Measurements from ENCODE around the gene UGT1A4. TPM values are rescaled to one million over a fixed set of nuclear protein-coding genes. Genes with fewer than 3 reads are reported as not detected.

UGT1A4 gene
- total RNA-seq, 1 donor from 2014 or later, result not detected

GRCh38 chr2:233690444-233690843 lies 28.1 kb upstream of the UGT1A4 start:
- Mint-ChIP-seq H3K9me3 (ENCODE audit: low read depth) (no peaks in the 10 kb centered on the region), H3K27ac (ENCODE audit: unreplicated experiment) (no peak overlapping the region), H3K4me1 (ENCODE audit: low read depth) (no peaks in the 10 kb centered on the region), H3K27me3 (ENCODE audit: low read depth) (no peaks in the 10 kb centered on the region), H3K36me3 (ENCODE audit: low read depth) (peaks cover 2% of the 10 kb centered on the region), H3K4me3 (ENCODE audit: unreplicated experiment) (no peak overlapping the region)
- no peak for DNase-seq (ENCODE audit: low spot score)
- no peak for TF ChIP-seq CTCF (IDR thresholded peaks at IDR 0.05)

GRCh38 chr2:233691443-233692433 lies 26.8 kb upstream of the UGT1A4 start:
- DNase-seq (ENCODE audit: low spot score), result no peak
- peaks cover under 1% of the 10 kb centered on the region for H3K36me3 Mint-ChIP-seq (ENCODE audit: low read depth)
- no peak for TF ChIP-seq CTCF (IDR thresholded peaks at IDR 0.05)
- no peaks in the 10 kb centered on the region for H3K4me1 Mint-ChIP-seq (ENCODE audit: low read depth)
- H3K27me3 Mint-ChIP-seq (ENCODE audit: low read depth), result no peaks in the 10 kb centered on the region
- no peak overlapping the region for H3K27ac Mint-ChIP-seq (ENCODE audit: unreplicated experiment)
- H3K9me3 Mint-ChIP-seq (ENCODE audit: low read depth), result no peaks in the 10 kb centered on the region
- no peak overlapping the region for H3K4me3 Mint-ChIP-seq (ENCODE audit: unreplicated experiment)

GRCh38 chr2:233692648-233693047 lies 25.9 kb upstream of the UGT1A4 start, which contains the start of gene UGT1A6:
Gene UGT1A6, plus strand, starts transcription at chr2:233692890. Its CDS starts 115 bp downstream, at chr2:233693005.
- H3K4me3 Mint-ChIP-seq (ENCODE audit: unreplicated experiment), result no peak within 1 kb of the TSS
- no peaks in the 10 kb centered on the region for H3K4me1 Mint-ChIP-seq (ENCODE audit: low read depth)
- H3K36me3 Mint-ChIP-seq (ENCODE audit: low read depth), result no peaks in the 10 kb centered on the region
- DNase-seq (ENCODE audit: low spot score), result no peak
- H3K9me3 Mint-ChIP-seq (ENCODE audit: low read depth), result no peaks in the 10 kb centered on the region
- no peak for TF ChIP-seq CTCF (IDR thresholded peaks at IDR 0.05)
- H3K27ac Mint-ChIP-seq (ENCODE audit: unreplicated experiment), result no peak within 1 kb of the TSS
- H3K27me3 Mint-ChIP-seq (ENCODE audit: low read depth), result no peaks in the 10 kb centered on the region

GRCh38 chr2:233693963-233694362 lies 24.6 kb upstream of the UGT1A4 start:
- Mint-ChIP-seq H3K36me3 (ENCODE audit: low read depth) (no peaks in the 10 kb centered on the region), H3K9me3 (ENCODE audit: low read depth) (no peaks in the 10 kb centered on the region), H3K4me1 (ENCODE audit: low read depth) (no peaks in the 10 kb centered on the region), H3K27me3 (ENCODE audit: low read depth) (no peaks in the 10 kb centered on the region), H3K27ac (ENCODE audit: unreplicated experiment) (no peak overlapping the region), H3K4me3 (ENCODE audit: unreplicated experiment) (no peak overlapping the region)
- no peak for TF ChIP-seq CTCF (IDR thresholded peaks at IDR 0.05)
- no peak for DNase-seq (ENCODE audit: low spot score)

- peaks cover 19% of the 10 kb centered on the region for H3K9me3 Mint-ChIP-seq (ENCODE audit: low read depth)
- no peak for TF ChIP-seq CTCF (IDR thresholded peaks at IDR 0.05)
- H3K4me1 Mint-ChIP-seq (ENCODE audit: low read depth), result peaks cover 16% of the 10 kb centered on the region
- peaks cover 8% of the 10 kb centered on the region for H3K36me3 Mint-ChIP-seq (ENCODE audit: low read depth)
- H3K27me3 Mint-ChIP-seq (ENCODE audit: low read depth), result no peaks in the 10 kb centered on the region
- no peak overlapping the region for H3K4me3 Mint-ChIP-seq (ENCODE audit: unreplicated experiment)
- no peak overlapping the region for H3K27ac Mint-ChIP-seq (ENCODE audit: unreplicated experiment)
- DNase-seq (ENCODE audit: low spot score), result no peak
These were observed 19.8 kb upstream of the UGT1A4 start for GRCh38 chr2:233698740-233699139.
